Measurements from ENCODE around the gene RGS16. TPM values are rescaled to one million over a fixed set of nuclear protein-coding genes. Genes with fewer than 3 reads are reported as not detected.

Gene RGS16
- total and polyA plus RNA-seq, 9 of the 15 experiments (the other 6 are each of a cell fraction or from before 2014, with no cell fraction given), result 0.07 to 0.55 (median 0.36) TPM

- peak; percentile 36; the same call in 1 of the 2 replicates for TF ChIP-seq EP300 (IDR thresholded peaks at IDR 0.05; ENCODE audit: low read length)
- TF ChIP-seq REST (IDR thresholded peaks at IDR 0.05; ENCODE audit: borderline replicate concordance), result no peak
- 0 out of 2 replicates have a peak, but pooled peaks have one; percentile 36 for TF ChIP-seq REST (CRISPR knock-in tag; IDR thresholded peaks at IDR 0.05; ENCODE audit: low read depth)
- no peak for TF ChIP-seq ZNF77 (CRISPR knock-in tag; IDR thresholded peaks at IDR 0.05)
- no peak for TF ChIP-seq TBP (optimal IDR thresholded peaks at IDR 0.05; ENCODE audit: low read depth, low read length)
- peak; percentile 87 for TF ChIP-seq CEBPG (CRISPR knock-in tag; IDR thresholded peaks at IDR 0.05)
- TF ChIP-seq CEBPG (tag; conservative IDR thresholded peaks at IDR 0.05 in 1 of 2, IDR thresholded peaks at IDR 0.05 in 1 of 2), result peak; percentile 94 to 96
- TF ChIP-seq CEBPB (tag; IDR thresholded peaks at IDR 0.05), result peak; percentile 56
Measured at GRCh38 chr1:182616130-182617013, 12.2 kb upstream of the RGS16 start (continued).

All from K562 (cell line).